ENCODE measurements around the gene USP17L20.
"Not testable (repeated sequence)": the region's sequence is repeated elsewhere in the genome, so short reads cannot be mapped to it uniquely, and the experiment has no call there.

GRCh38 chr4:9214701-9215100 is 43.2 kb upstream of the USP17L20 start:
- TF ChIP-seq CTCF (IDR thresholded peaks at IDR 0.05 in 4 of 5, conservative IDR thresholded peaks at IDR 0.05 in 1 of 5); POLR2A (IDR thresholded peaks at IDR 0.05): not testable (repeated sequence)
